H9 (cell line): ENCODE measurements around the gene SLC35F6. TPM values are rescaled to one million over a fixed set of nuclear protein-coding genes. Genes with fewer than 3 reads are reported as not detected.

ENCODE experiments used
- DNase-seq: peaks from one replicate; pipeline ENCODE4 v3.0.0-alpha.2; 2017
- H2AFZ ChIP-seq: one replicate; pipeline ENCODE4 v1.6.1; 2013; ENCODE audit warnings: mild to moderate bottlenecking, low read length, control low read depth, moderate library complexity
- H2AK5ac ChIP-seq: 2 replicates; pipeline ENCODE4 v1.6.1; 2013; ENCODE audit warnings: low read length, control low read depth, mixed read lengths; ENCODE audit not compliant: insufficient read length
- H2BK120ac ChIP-seq: one replicate; pipeline ENCODE4 v1.6.1; 2013; ENCODE audit warnings: low read depth, mild to moderate bottlenecking, low read length, control low read depth, inconsistent platforms; ENCODE audit not compliant: poor library complexity, severe bottlenecking
- H2BK12ac ChIP-seq: 2 replicates; pipeline ENCODE4 v1.6.1; 2013; ENCODE audit warnings: low read length, control low read depth, mixed read lengths, low read depth; ENCODE audit not compliant: insufficient read length
- H2BK15ac ChIP-seq: 2 replicates; pipeline ENCODE4 v1.6.1; 2013; ENCODE audit warnings: low read depth, low read length, control low read depth
- H2BK20ac ChIP-seq: one replicate; pipeline ENCODE4 v1.6.1; 2013; ENCODE audit warnings: low read depth, mild to moderate bottlenecking, low read length, control low read depth, inconsistent platforms; ENCODE audit not compliant: poor library complexity, severe bottlenecking
- H2BK5ac ChIP-seq: 2 replicates; pipeline ENCODE4 v1.6.1; 2013; ENCODE audit warnings: low read length, control low read depth, mixed read lengths; ENCODE audit not compliant: insufficient read length
- H3K14ac ChIP-seq: 2 replicates; pipeline ENCODE4 v1.6.1; 2013; ENCODE audit warnings: low read length, control low read depth; ENCODE audit not compliant: insufficient read depth
- H3K18ac ChIP-seq: 2 replicates; pipeline ENCODE4 v1.6.1; 2013; ENCODE audit warnings: low read depth, mild to moderate bottlenecking, mixed read lengths, low read length, control low read depth; ENCODE audit not compliant: insufficient read length
- H3K23ac ChIP-seq: 2 replicates; pipeline ENCODE4 v1.6.1; 2013; ENCODE audit warnings: low read length, control low read depth, mixed read lengths, low read depth; ENCODE audit not compliant: insufficient read length
- H3K23me2 ChIP-seq: 2 replicates; pipeline ENCODE4 v1.6.1; 2013; ENCODE audit warnings: low read depth, mild to moderate bottlenecking, mixed read lengths, low read length, control low read depth; ENCODE audit not compliant: insufficient read length, poor library complexity, severe bottlenecking
- H3K27ac ChIP-seq: 2 replicates; pipeline ENCODE4 v1.5.1; 2013; ENCODE audit warnings: low read length, control low read depth, mixed read lengths, low read depth; ENCODE audit not compliant: insufficient read length
- H3K27me3 ChIP-seq: 2 replicates; pipeline ENCODE4 v1.6.1; 2013; ENCODE audit warnings: low read length, control low read depth, inconsistent platforms; ENCODE audit not compliant: insufficient read depth
- H3K4ac ChIP-seq: 2 replicates; pipeline ENCODE4 v1.6.1; 2013; ENCODE audit warnings: low read depth, mild to moderate bottlenecking, control low read depth, inconsistent platforms, low read length, moderate library complexity
- H3K4me1 ChIP-seq: 2 replicates; pipeline ENCODE4 v1.6.1; 2013; ENCODE audit warnings: low read length, control low read depth, inconsistent platforms; ENCODE audit not compliant: insufficient read depth
- H3K4me2 ChIP-seq: 2 replicates; pipeline ENCODE4 v1.6.1; 2013; ENCODE audit warnings: low read length, control low read depth, mixed read lengths; ENCODE audit not compliant: insufficient read length, insufficient read depth
- H3K56ac ChIP-seq: 2 replicates; pipeline ENCODE4 v1.6.1; 2013; ENCODE audit warnings: low read depth, mild to moderate bottlenecking, mixed read lengths, low read length, control low read depth; ENCODE audit not compliant: insufficient read length
- H3K79me1 ChIP-seq: 2 replicates; pipeline ENCODE4 v1.6.1; 2013; ENCODE audit warnings: low read depth, mild to moderate bottlenecking, moderate library complexity, low read length, control low read depth, inconsistent platforms; ENCODE audit not compliant: insufficient read depth, poor library complexity, severe bottlenecking
- H3K79me2 ChIP-seq: 2 replicates; pipeline ENCODE4 v1.6.1; 2013; ENCODE audit warnings: low read length, control low read depth, inconsistent platforms; ENCODE audit not compliant: insufficient read depth
- H3K9ac ChIP-seq: 2 replicates; pipeline ENCODE4 v1.6.1; 2013; ENCODE audit warnings: low read length, control low read depth, mixed read lengths; ENCODE audit not compliant: insufficient read length; ENCODE audit errors: extremely low read depth
- H3K9me3 ChIP-seq: one replicate; pipeline ENCODE4 v1.6.1; 2013; ENCODE audit warnings: low read depth, low read length, inconsistent platforms; ENCODE audit not compliant: control insufficient read depth
- H3T11ph ChIP-seq: one replicate; pipeline ENCODE4 v1.6.1; 2013; ENCODE audit warnings: mild to moderate bottlenecking, low read length, control low read depth, inconsistent platforms
- H4K20me1 ChIP-seq: one replicate; pipeline ENCODE4 v1.6.1; 2013; ENCODE audit not compliant: control insufficient read depth, insufficient read length, insufficient read depth
- H4K5ac ChIP-seq: 2 replicates; pipeline ENCODE4 v1.6.1; 2013; ENCODE audit warnings: low read depth, mild to moderate bottlenecking, mixed read lengths, low read length, control low read depth; ENCODE audit not compliant: insufficient read length
- H4K8ac ChIP-seq: replicated peaks from 2 replicates; pipeline ENCODE4 v1.6.1; 2013; ENCODE audit warnings: low read length, control low read depth, mixed read lengths, low read depth; ENCODE audit not compliant: insufficient read length
- H4K91ac ChIP-seq: 2 replicates; pipeline ENCODE4 v1.6.1; 2013; ENCODE audit warnings: low read depth, mild to moderate bottlenecking, moderate library complexity, mixed read lengths, low read length, control low read depth; ENCODE audit not compliant: insufficient read length
- H3K27ac Mint-ChIP-seq, 3 experiments: 2 replicates in 2 of 3; 3 replicates in 1 of 3; pipeline ENCODE4 v1.8.0; 2020 to 2021; ENCODE audit warnings: mixed read lengths in 3 of 3, mild to moderate bottlenecking in 1 of 3, moderate library complexity in 1 of 3
- H3K27me3 Mint-ChIP-seq: 2 replicates; pipeline ENCODE4 v1.8.0; 2021; ENCODE audit warnings: low read depth, mild to moderate bottlenecking, moderate library complexity, mixed read lengths
- H3K36me3 Mint-ChIP-seq, 3 experiments: 2 replicates in 2 of 3; 3 replicates in 1 of 3; pipeline ENCODE4 v1.8.0; 2020 to 2021; ENCODE audit warnings: low read depth in 3 of 3, mixed read lengths in 3 of 3; ENCODE audit not compliant: insufficient read depth in 1 of 3
- H3K4me1 Mint-ChIP-seq, 2 experiments: 2 replicates each; pipeline ENCODE4 v1.8.0; 2020; ENCODE audit warnings: mixed read lengths in 2 of 2
- H3K4me3 Mint-ChIP-seq, 2 experiments: 2 replicates in 1 of 2; 3 replicates in 1 of 2; pipeline ENCODE4 v1.8.0; 2020 to 2021; ENCODE audit warnings: mild to moderate bottlenecking in 2 of 2, mixed read lengths in 2 of 2, moderate library complexity in 1 of 2
- H3K9me3 Mint-ChIP-seq, 2 experiments: 2 replicates in 1 of 2; 3 replicates in 1 of 2; pipeline ENCODE4 v1.8.0; 2020; ENCODE audit warnings: mild to moderate bottlenecking in 2 of 2, mixed read lengths in 2 of 2, moderate library complexity in 1 of 2
- WGBS: extraction: QIAGEN DNeasy Blood & Tissue Kit; methylation state at CpG from one replicate; pipeline ENCODE4 v1.1.7; 2013; ENCODE audit warnings: missing lambda C conversion rate, low lambda C conversion rate, mixed read lengths; ENCODE audit not compliant: insufficient read length; ENCODE audit errors: extremely low coverage; 5-methylcytosine and 5-hydroxymethylcytosine counted together
- total RNA-seq: library from RNA; stranded (reverse); gene quantifications from 2 replicates; pipeline ENCODE4 v1.2.1, GENCODE V29; 2021
- TF ChIP-seq, protein P1 (sequence below): fragments of 200-600 bp; sonication (generic); conservative IDR thresholded peaks from 3 replicates; pipeline ENCODE4 v1.8.0; 2021; ENCODE audit warnings: antibody characterized with exemption, mild to moderate bottlenecking

The SLC35F6 gene
- total RNA-seq, 1 experiment from 2014 or later, result 15.7 TPM

DNA sequence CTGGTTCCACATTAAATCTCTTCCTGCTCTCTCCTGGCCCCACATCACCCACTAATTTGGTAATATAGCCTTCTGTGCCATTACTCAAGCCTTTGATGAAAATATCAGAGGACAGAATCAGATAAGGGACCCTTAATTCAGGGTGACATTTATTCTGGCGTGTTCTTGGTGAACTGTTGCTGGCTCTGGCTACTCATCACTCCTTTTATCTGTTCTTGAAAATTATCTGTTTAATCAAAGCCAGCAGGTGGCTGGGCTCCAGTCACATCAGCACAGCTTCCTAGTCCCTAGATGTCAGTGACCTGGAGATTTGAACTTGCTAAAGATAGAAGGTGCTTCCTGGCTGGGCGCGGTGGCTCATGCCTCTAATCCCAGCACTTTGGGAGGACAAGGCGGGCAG is 26.9 kb upstream of the SLC35F6 start:
- Histone ChIP-seq H3K18ac (no peak overlapping the region), H2BK20ac (no peak overlapping the region), H4K20me1 (no peaks in the 10 kb centered on the region), H3K23me2 (no peaks in the 10 kb centered on the region), H3K14ac (no peak overlapping the region), H2AFZ (no peak overlapping the region), H2BK5ac (no peak overlapping the region), H3T11ph (no peak overlapping the region), H3K79me2 (no peaks in the 10 kb centered on the region), H3K56ac (no peak overlapping the region), H3K4ac (no peak overlapping the region), H3K9me3 (no peaks in the 10 kb centered on the region), H2BK120ac (no peak overlapping the region), H3K27ac (no peak overlapping the region), H3K4me1 (no peaks in the 10 kb centered on the region), H2BK15ac (no peak overlapping the region), H4K91ac (no peak overlapping the region), H3K79me1 (no peaks in the 10 kb centered on the region), H3K23ac (no peak overlapping the region), H4K8ac (no peak overlapping the region), H3K27me3 (no peaks in the 10 kb centered on the region), H3K4me2 (no peak overlapping the region), H3K9ac (no peak overlapping the region), H4K5ac (no peak overlapping the region), H2BK12ac (no peak overlapping the region), H2AK5ac (no peak overlapping the region)
- H3K4me3 Mint-ChIP-seq, result no peak overlapping the region
- H3K4me1 Mint-ChIP-seq, result 0 out of 4 replicates have a peak, but pooled peaks cover 0 to 2% of the 10 kb centered on the region in 2 experiments
- no peaks in the 10 kb centered on the region for H3K9me3 Mint-ChIP-seq
- no peaks in the 10 kb centered on the region for H3K36me3 Mint-ChIP-seq
- no peak for DNase-seq
- TF ChIP-seq, protein P1, sequence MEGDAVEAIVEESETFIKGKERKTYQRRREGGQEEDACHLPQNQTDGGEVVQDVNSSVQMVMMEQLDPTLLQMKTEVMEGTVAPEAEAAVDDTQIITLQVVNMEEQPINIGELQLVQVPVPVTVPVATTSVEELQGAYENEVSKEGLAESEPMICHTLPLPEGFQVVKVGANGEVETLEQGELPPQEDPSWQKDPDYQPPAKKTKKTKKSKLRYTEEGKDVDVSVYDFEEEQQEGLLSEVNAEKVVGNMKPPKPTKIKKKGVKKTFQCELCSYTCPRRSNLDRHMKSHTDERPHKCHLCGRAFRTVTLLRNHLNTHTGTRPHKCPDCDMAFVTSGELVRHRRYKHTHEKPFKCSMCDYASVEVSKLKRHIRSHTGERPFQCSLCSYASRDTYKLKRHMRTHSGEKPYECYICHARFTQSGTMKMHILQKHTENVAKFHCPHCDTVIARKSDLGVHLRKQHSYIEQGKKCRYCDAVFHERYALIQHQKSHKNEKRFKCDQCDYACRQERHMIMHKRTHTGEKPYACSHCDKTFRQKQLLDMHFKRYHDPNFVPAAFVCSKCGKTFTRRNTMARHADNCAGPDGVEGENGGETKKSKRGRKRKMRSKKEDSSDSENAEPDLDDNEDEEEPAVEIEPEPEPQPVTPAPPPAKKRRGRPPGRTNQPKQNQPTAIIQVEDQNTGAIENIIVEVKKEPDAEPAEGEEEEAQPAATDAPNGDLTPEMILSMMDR, result no peak
- no CpG with 5 or more reads among the region's 4 CpGs for WGBS
- H3K27me3 Mint-ChIP-seq, result peaks cover 9% of the 10 kb centered on the region
- H3K27ac Mint-ChIP-seq, result no peak overlapping the region; a peak in 1 of 7 replicates
